ENCODE results near the gene NNMT.

GRCh38 chr11:114272311-114272710, 23.9 kb upstream of the NNMT start:
- no peak for TF ChIP-seq CTCF (IDR thresholded peaks at IDR 0.05)
- no peak for TF ChIP-seq POLR2A (IDR thresholded peaks at IDR 0.05)
- no peak for TF ChIP-seq EP300 (IDR thresholded peaks at IDR 0.05)
